ENCODE measurements around the gene PRG2.

The PRG2 gene

DNA sequence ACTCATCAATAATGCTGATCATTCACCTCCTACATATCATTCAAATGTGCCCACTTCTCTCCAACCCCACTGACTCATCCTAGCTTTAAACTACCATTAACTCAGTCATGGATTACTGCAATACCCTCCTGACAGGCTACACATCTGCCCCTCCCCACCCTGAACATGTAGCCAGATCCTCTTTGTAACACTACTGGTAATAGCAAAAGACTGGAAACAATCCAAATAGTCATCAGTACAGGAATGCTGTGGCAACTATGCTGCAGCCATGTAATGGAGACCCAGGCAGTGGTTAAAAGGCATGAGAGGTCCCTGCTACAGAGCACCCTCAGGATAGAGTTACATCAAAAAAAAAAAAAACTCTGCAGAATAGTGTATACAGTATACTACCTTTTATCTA is 19.8 kb upstream of the PRG2 start:
- DNase-seq (ENCODE audit: low read depth): no peak
- no peak for TF ChIP-seq MYC (IDR thresholded peaks at IDR 0.05; ENCODE audit: low read depth, low read length)
- TF ChIP-seq, protein P1, sequence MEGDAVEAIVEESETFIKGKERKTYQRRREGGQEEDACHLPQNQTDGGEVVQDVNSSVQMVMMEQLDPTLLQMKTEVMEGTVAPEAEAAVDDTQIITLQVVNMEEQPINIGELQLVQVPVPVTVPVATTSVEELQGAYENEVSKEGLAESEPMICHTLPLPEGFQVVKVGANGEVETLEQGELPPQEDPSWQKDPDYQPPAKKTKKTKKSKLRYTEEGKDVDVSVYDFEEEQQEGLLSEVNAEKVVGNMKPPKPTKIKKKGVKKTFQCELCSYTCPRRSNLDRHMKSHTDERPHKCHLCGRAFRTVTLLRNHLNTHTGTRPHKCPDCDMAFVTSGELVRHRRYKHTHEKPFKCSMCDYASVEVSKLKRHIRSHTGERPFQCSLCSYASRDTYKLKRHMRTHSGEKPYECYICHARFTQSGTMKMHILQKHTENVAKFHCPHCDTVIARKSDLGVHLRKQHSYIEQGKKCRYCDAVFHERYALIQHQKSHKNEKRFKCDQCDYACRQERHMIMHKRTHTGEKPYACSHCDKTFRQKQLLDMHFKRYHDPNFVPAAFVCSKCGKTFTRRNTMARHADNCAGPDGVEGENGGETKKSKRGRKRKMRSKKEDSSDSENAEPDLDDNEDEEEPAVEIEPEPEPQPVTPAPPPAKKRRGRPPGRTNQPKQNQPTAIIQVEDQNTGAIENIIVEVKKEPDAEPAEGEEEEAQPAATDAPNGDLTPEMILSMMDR (IDR thresholded peaks at IDR 0.05; ENCODE audit: low read depth, low read length): no peak
- TF ChIP-seq, protein P2, sequence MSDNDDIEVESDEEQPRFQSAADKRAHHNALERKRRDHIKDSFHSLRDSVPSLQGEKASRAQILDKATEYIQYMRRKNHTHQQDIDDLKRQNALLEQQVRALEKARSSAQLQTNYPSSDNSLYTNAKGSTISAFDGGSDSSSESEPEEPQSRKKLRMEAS (IDR thresholded peaks at IDR 0.05; ENCODE audit: low read depth, low read length): no peak
- no peak for TF ChIP-seq POLR2A (IDR thresholded peaks at IDR 0.05; ENCODE audit: extremely low read depth, insufficient read length)
- no peak overlapping the region for H3K4me3 ChIP-seq (ENCODE audit: low read depth, low read length)

DNA sequence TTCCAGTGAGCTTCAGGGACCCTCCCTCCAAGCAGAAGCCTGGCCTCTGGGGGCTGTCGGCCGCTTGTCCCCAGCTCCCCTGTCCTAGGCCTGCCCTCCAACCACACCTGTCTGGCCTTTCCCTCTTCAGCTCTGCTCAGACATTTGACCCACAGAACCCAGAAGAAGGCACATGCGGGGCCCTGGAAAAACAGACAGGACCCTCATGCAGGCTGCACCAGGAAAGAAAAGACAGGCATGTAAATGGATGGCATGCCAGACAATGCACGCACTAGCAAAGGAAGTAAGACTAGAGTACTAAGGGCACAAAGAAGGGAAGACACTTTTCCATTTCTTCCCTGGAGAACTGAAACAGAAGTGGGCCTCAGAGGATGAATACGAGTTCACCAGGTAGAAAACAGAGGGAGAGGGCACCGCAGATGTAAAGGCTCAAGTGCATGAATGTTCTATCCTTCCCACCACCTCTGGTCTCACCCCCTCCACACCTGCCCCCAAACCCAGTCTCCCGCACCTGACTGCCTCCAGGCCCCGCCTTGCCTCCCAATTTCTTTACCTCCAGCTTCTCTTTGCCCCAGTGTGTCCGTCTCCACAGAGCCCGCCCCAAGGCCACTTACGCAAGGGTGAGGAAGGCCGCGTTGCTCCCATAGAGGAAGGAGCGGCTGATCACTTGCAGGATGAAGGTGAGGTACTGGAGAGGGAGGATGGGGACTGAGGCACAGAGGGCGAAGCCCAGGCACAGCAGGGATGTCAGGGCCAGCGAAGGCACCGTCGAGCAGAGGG is 19.1 kb upstream of the PRG2 start:
- TF ChIP-seq MYC (IDR thresholded peaks at IDR 0.05; ENCODE audit: low read depth, low read length): no peak
- no peak for TF ChIP-seq POLR2A (IDR thresholded peaks at IDR 0.05; ENCODE audit: extremely low read depth, insufficient read length)
- TF ChIP-seq, protein P2 (IDR thresholded peaks at IDR 0.05; ENCODE audit: low read depth, low read length): no peak
- TF ChIP-seq, protein P1 (IDR thresholded peaks at IDR 0.05; ENCODE audit: low read depth, low read length): no peak
- no peak for DNase-seq (ENCODE audit: low read depth)
- no peak overlapping the region for H3K4me3 ChIP-seq (ENCODE audit: low read depth, low read length)

DNA sequence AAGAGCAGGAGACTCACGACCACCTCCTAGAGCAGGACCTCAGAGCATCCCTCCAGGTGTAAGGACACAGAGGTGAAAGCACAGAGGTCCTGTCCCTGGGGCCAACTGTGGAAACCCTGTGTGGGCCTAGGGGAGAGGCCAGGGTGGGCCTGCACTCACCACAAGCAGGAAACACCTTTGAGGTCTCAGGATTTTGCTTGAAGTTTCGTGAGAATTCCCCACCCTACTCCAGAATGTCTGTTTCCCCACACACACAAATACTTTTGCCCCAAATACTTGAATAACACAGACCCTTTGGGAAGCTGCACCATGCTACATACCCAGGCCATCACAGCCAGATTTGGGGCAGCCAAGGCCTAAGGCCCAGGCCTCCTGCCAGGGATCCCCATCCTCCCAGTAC is 18.3 kb upstream of the PRG2 start:
- no peak for DNase-seq (ENCODE audit: low read depth)
- H3K4me3 ChIP-seq (ENCODE audit: low read depth, low read length): no peak overlapping the region
- TF ChIP-seq, protein P2 (IDR thresholded peaks at IDR 0.05; ENCODE audit: low read depth, low read length): no peak
- TF ChIP-seq MYC (IDR thresholded peaks at IDR 0.05; ENCODE audit: low read depth, low read length) (no peak), POLR2A (IDR thresholded peaks at IDR 0.05; ENCODE audit: extremely low read depth, insufficient read length) (no peak)
- TF ChIP-seq, protein P1 (IDR thresholded peaks at IDR 0.05; ENCODE audit: low read depth, low read length): no peak

DNA sequence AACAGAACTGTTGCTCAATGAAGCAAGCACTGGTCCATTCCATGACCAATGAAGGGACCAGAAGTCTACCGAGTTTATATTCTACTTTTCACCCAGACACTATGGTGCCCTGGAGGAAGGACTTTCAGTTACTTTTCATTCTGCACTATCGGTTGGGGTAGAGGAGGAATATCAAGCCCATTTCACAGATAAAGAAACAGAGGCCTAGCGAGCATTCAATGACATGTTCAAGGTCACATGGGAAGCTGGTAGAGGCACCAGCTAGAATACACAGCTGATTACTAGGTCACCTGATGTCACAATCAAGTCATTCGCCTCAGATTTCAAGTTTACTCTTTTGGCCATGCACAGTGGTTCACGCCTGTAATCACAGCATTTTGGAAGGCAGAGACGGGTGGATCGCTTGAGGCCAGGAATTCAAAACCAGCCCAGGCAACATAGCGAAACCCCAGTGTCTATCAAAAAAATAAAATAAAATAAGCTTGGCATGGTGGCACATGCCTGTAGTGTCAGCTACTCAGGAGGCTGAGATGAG is 17.6 kb upstream of the PRG2 start:
- H3K4me3 ChIP-seq (ENCODE audit: low read depth, low read length): no peak overlapping the region
- TF ChIP-seq POLR2A (IDR thresholded peaks at IDR 0.05; ENCODE audit: extremely low read depth, insufficient read length) (no peak), MYC (IDR thresholded peaks at IDR 0.05; ENCODE audit: low read depth, low read length) (no peak)
- TF ChIP-seq, protein P1 (IDR thresholded peaks at IDR 0.05; ENCODE audit: low read depth, low read length): no peak
- TF ChIP-seq, protein P2 (IDR thresholded peaks at IDR 0.05; ENCODE audit: low read depth, low read length): no peak
- no peak for DNase-seq (ENCODE audit: low read depth)

DNA sequence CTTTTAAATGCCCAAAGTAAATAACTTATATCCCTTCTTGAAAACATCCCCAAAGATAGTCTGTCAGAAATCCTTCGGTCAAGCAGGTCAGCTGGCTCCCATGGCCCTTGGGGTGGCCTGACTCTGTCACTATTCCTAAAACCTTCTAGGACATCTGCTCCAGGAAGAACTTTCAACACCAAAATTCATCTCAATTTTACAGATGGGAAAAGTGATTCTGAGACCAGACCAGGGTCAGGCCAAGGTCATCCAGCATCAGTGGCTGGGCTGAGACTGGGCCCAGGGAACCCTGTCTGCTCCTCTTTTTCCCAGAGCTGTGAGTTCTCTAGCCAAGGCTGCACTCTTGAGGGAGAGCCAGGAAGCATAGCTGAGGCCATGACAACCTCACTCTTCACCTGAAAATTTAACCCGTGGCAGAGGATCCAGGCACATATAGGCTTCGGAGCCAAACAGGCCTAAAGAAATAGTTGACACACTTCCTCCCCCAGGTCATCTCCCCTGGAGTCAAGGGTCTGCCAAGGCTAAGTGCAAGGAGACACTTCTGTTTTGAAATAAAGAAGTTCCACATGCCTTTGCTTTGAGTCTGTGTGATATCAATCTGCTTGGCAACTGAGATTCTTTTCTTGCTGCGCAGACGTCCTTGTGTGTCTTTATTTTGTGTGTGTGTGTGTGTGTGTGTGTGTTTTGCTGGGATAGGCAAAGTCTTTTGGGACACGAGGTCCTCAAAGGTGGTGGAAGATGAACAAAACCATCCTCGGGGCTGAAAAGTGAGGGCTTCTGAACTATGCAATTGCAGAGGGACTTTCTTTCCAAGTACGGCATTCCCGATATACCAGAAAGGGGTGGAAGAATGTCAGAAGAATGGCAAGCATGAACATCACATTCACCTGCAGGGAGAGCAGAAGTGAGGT is 16.8 kb upstream of the PRG2 start:
- DNase-seq (ENCODE audit: low read depth): no peak
- no peak overlapping the region for H3K4me3 ChIP-seq (ENCODE audit: low read depth, low read length)
- TF ChIP-seq, protein P2 (IDR thresholded peaks at IDR 0.05; ENCODE audit: low read depth, low read length): no peak
- TF ChIP-seq, protein P1 (IDR thresholded peaks at IDR 0.05; ENCODE audit: low read depth, low read length): no peak
- TF ChIP-seq POLR2A (IDR thresholded peaks at IDR 0.05; ENCODE audit: extremely low read depth, insufficient read length) (no peak), MYC (IDR thresholded peaks at IDR 0.05; ENCODE audit: low read depth, low read length) (no peak)

Data from NB4 (cell line).